Fibroblast of villous mesenchyme (primary cell): ENCODE data around the gene WNT3. TPM values are rescaled to one million over a fixed set of nuclear protein-coding genes. Genes with fewer than 3 reads are reported as not detected.
"Not testable (repeated sequence)": the region's sequence is repeated elsewhere in the genome, so short reads cannot be mapped to it uniquely, and the experiment has no call there.

ENCODE experiments used
- DNase-seq: peaks from one replicate; pipeline ENCODE4 v3.0.0-alpha.2; 2010; ENCODE audit warnings: low read depth
- H3K4me3 ChIP-seq: 2 replicates; pipeline ENCODE4 v1.5.1; 2011; ENCODE audit warnings: low read depth, mild to moderate bottlenecking, low read length
- total RNA-seq: library from RNA; depleted of rRNA; stranded (reverse); fragments of >200 nt; gene quantifications from 2 replicates; pipeline ENCODE4 v1.2.3, GENCODE V29; 2012
- TF ChIP-seq, protein P1 (sequence below): IDR thresholded peaks from 2 replicates; pipeline ENCODE4 v1.5.1; 2012; ENCODE audit warnings: low read depth, mild to moderate bottlenecking, low read length; ENCODE audit not compliant: insufficient read depth

The WNT3 gene
- total RNA-seq, 1 donor: 2.2 TPM

DNA sequence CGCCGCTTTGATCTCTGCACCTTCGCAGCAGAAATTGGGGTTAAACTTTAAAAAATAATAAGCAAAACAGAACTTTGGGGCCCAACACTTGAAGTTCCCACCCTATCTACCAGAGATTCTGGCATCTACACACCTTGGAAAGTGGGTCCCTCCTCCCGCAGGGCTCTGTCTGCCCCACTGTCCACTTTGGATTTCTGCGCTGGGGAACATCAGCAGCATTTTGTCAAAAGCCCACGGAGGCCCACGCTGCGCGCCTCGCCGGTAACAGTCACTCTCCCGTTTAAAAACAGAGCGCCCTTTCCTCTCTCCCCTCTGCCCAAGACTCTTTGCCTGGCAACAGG, 32.2 kb upstream of the WNT3 start:
- TF ChIP-seq, protein P1, sequence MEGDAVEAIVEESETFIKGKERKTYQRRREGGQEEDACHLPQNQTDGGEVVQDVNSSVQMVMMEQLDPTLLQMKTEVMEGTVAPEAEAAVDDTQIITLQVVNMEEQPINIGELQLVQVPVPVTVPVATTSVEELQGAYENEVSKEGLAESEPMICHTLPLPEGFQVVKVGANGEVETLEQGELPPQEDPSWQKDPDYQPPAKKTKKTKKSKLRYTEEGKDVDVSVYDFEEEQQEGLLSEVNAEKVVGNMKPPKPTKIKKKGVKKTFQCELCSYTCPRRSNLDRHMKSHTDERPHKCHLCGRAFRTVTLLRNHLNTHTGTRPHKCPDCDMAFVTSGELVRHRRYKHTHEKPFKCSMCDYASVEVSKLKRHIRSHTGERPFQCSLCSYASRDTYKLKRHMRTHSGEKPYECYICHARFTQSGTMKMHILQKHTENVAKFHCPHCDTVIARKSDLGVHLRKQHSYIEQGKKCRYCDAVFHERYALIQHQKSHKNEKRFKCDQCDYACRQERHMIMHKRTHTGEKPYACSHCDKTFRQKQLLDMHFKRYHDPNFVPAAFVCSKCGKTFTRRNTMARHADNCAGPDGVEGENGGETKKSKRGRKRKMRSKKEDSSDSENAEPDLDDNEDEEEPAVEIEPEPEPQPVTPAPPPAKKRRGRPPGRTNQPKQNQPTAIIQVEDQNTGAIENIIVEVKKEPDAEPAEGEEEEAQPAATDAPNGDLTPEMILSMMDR: no peak

DNA sequence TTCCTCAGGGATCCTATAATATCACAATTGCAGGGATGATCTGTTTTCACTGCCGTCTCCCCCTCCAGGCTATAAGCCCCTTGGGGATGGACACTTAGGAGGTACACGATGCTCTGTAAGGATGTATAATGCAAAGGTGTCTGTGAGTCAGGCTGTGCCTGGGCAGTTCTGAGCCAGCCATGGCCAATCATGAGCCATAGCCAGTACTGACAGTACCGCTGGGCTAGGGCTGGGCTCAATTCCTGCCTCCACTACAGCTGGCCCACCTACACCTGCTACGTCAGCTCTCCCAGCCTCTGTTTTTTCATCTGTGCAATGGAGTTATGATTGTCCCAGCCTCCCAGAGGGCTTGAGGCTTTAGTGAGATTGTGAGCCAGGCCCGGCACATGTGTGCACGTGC, 30.0 kb upstream of the WNT3 start:
- TF ChIP-seq, protein P1: no peak
- no peak for DNase-seq

More for the DNA sequence above, 32.2 kb upstream of the WNT3 start:
- DNase-seq: no peak
- no peak overlapping the region for H3K4me3 ChIP-seq

GRCh38 chr17:46847204-46848191, 29.0 kb upstream of the WNT3 start:
- DNase-seq: no peak
- TF ChIP-seq, protein P1: no peak
- H3K4me3 ChIP-seq: no peak overlapping the region

More for the DNA sequence above, 30.0 kb upstream of the WNT3 start:
- H3K4me3 ChIP-seq: no peak overlapping the region

DNA sequence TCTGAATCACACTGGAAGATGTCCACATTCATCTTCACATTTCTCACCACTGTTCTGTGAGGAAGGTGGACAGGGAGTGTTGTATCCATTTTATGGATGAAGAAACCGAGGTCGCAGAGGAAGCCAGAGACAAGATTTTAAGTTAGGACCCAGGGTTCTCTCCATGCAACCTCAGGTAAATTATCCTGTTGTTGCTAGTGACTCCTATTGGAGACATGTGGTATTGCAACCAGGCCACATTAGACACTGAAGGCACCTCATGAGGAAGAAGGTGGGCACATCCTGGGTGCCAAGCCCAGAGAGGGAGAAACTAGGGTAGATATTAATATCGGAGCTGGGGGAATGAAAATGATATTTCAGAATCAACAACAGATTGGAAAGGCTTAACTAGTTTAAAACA, 24.3 kb upstream of the WNT3 start:
- TF ChIP-seq, protein P1: peak; percentile 55
- no peak for DNase-seq
- H3K4me3 ChIP-seq: no peak overlapping the region

- no peak for DNase-seq
These were observed 23.3 kb upstream of the WNT3 start for GRCh38 chr17:46841561-46842379.

GRCh38 chr17:46840596-46840995, 22.1 kb upstream of the WNT3 start:
- not testable (repeated sequence) for H3K4me3 ChIP-seq, DNase-seq

More at GRCh38 chr17:46841561-46842379, 23.3 kb upstream of the WNT3 start:
- peak overlapping the region; percentile 27 for H3K4me3 ChIP-seq
- TF ChIP-seq, protein P1: peak; percentile 68

DNA sequence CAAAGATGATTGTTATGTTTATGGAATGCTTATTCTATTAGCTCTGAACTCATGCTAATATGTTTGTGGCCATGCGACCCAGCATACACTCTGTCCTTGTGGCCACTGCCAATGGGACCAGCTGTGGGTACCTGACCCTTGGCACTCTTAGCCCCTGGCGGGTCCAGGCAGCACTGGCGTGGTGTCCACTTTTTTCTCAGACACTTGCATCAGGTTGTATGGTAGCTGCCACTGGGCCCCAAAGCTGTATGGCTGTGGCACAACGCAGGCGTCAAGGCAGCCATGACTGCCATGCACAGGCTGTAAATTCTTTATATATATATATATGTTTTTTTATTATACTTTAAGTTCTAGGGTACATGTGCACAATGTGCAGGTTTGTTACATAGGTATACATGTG, 20.7 kb upstream of the WNT3 start:
- DNase-seq: no peak
- TF ChIP-seq, protein P1: no peak
- H3K4me3 ChIP-seq: no peak overlapping the region
